Stimulated activated CD4-positive, alpha-beta T cell treated with anti-CD3 and anti-CD28 coated beads, Interleukin-15, amount 100 ng/mL, for 48 hours (primary cell): ENCODE measurements around the gene PSORS1C1.
"Not testable (repeated sequence)": the region's sequence is repeated elsewhere in the genome, so short reads cannot be mapped to it uniquely, and the experiment has no call there.

Source experiments
- DNase-seq, 2 donors: peaks; one replicate each; pipeline ENCODE4 v3.0.0-alpha.2; 2020; ENCODE audit warnings: low read depth in 2 of 2

The PSORS1C1 gene

DNA sequence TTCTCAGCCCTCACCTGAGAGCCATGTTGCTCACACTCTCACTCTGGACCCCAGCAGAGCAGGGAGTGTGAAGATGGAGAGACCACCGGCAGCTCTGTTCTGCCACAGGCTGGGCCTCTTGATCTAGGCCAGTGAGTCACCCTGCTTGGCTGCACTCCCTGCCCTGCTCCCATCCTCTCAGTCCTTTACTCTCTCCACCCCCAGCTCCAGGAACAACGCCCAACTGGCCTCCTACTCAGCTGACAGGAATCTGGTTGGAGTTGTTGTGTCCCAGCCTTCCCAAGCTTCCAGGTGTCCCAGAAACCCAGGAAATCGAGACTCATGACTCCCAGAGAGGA is at the start of gene PSORS1C1:
Gene PSORS1C1, plus strand, starts transcription at position 260 of the 338 bp plus-strand sequence. CDS start 14,833 bp downstream, outside the sequence.
- no peak for DNase-seq

GRCh38 chr6:31065556-31065955 is 49.0 kb upstream of the PSORS1C1 start:
- no peak for DNase-seq

DNA sequence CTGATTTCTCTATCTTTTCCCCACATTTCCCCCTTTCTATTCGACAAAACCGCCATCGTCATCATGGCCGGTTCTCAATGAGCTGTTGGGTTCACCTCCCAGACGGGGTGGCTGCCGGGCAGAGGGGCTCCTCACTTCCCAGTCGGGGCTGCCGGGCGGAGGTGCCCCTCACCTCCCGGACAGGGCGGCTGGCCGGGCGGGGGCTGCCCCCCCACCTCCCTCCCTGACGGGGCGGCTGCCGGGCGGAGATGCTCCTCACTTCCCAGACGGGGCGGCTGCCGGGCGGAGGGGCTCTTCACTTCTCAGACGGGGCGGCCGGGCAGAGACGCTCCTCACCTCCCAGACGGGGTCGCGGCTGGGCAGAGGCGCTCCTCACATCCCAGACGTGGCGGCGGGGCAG is 47.6 kb upstream of the PSORS1C1 start:
- DNase-seq = not testable (repeated sequence)

DNA sequence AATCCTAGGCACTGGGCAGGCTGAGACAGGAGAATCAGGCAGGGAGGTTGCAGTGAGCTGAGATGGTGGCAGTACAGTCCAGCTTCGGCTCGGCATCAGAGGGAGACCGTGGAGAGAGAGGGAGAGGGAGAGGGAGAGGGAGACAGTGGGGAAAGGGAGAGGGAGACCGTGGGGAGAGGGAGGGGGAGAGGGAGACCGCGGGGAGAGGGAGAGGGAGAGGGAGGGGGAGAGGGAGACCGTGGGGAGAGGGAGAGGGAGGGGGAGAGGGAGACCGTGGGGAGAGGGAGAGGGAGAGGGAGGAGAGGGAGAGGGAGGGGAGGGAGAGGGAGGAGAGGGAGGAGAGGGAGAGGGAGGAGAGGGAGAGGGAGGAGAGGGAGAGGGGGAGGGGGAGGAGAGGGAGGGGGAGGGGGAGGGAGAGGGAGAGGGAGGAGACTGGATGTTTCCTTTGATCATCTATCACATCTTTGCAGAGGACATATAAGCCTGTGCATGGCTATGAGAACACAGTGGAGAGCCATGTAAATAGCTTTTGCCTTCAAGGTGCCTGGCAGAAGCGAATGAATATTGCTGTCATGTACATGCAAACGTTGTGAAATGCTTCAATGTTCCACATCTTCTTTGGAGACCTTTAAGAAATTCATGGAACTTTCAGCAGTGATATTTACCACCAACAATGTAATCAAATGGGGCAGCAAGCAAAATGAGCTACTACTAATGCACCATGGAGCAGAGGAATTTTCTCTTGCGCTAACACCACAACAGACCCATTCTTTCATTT is 46.5 kb upstream of the PSORS1C1 start:
- DNase-seq = not testable (repeated sequence)

DNA sequence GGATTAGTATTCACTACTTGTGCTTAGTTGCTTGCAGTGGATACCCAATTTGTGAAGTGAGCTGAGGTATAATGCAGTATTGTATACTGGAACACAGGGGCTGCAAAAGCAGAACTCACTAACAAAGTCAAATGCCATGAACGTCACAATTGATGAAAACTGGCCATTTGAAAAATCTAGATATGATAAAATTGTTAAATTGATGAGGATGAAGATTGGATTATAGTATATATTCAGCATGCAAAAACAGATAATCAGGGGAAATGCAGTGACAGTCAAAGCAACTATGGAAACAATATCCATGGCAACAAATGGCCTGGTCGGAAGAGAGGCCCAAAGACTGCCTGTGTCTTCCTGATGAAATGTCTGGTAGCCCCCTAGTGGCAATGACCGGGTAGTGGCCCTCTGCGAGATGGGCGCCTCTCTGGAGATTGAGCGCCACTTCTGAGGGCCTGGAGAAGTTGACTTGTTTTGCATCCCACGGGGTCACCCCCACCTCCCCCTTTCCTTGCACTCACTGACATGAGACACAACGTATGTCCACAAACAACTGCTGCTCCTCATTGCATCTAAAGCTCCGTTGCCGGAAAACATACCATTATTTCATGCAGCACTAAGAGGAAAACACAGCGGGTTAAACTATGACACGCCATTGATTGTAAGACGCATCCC is 45.8 kb upstream of the PSORS1C1 start:
- peak; percentile 45 to 54 for DNase-seq

- no peak for DNase-seq
Observed at GRCh38 chr6:31070711-31071197, 43.8 kb upstream of the PSORS1C1 start.

DNA sequence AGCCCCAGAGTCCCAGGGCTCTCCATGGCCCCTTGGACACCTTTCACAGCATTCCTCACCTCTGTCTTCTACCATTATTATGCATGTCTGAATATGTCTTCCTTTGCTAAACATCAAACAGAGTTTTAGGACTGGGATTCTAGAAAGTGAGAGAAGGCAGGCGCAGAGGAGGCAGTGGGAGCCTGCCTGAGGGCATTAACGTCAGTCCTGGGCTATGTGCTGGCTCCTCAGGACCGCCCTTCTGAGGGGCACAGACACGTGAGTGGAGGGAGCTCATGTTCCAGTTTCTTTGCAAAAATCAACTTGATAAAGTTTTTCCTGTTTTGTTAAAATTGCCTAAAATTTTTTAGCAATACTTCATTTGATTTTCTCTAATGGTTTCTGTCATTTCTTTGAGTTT is 40.2 kb upstream of the PSORS1C1 start:
- DNase-seq = no peak

DNA sequence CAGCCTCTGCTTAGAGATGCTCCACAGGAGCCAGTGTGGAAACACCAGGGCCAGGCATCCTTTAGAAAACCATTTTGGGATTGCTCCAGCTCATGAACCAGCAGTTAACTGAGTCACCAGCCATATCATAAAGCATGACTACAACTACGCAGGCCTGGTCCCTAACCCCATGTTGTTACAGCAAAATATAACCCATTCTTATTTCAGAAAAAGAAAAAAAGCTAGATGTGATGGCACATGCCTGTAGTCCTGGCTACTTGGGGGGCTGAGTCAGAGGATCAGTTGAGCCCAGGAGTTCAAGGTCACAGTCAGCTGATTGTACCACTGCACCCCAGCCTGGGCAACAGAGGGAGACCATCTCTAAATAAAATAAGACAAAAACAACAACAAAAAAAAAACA is 39.1 kb upstream of the PSORS1C1 start:
- no peak for DNase-seq

GRCh38 chr6:31076611-31077010 is 38.0 kb upstream of the PSORS1C1 start:
- DNase-seq = no peak

DNA sequence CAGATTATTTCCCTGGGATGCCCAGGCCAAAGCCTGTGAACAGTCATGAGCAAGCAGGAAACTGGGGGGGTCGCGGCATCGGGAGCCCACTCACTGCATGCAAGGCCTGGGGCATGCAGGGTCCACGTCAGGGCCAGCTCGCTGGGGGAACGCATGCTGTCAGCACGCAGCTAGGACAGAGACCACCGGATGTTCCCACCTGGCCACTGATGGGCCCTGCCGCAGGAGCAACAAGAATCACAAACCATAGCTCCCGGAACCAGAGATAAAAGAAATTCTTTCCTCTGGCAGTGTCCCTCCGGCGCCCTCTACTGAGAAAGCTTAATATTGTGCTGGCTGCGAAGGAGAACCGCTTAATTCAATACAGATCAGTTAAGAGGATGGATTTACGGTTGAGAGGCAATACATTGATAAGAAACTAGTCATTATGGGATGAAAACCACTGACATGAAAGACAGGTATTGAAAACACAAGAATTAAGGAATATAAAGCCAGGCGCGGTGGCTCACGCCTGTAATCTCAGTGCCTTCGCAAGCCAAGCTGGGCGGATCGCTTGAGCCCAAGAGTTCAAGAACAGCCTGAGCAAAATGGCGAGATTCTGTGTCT is 34.8 kb upstream of the PSORS1C1 start:
- DNase-seq = peak; percentile 41 to 65

- DNase-seq = no peak
Observed at GRCh38 chr6:31081872-31082271, 32.7 kb upstream of the PSORS1C1 start.

- DNase-seq = peak; percentile 26 to 45
Observed at GRCh38 chr6:31083742-31084354, 30.8 kb upstream of the PSORS1C1 start.

- DNase-seq = no peak
Observed at GRCh38 chr6:31086788-31087440, 27.7 kb upstream of the PSORS1C1 start.

DNA sequence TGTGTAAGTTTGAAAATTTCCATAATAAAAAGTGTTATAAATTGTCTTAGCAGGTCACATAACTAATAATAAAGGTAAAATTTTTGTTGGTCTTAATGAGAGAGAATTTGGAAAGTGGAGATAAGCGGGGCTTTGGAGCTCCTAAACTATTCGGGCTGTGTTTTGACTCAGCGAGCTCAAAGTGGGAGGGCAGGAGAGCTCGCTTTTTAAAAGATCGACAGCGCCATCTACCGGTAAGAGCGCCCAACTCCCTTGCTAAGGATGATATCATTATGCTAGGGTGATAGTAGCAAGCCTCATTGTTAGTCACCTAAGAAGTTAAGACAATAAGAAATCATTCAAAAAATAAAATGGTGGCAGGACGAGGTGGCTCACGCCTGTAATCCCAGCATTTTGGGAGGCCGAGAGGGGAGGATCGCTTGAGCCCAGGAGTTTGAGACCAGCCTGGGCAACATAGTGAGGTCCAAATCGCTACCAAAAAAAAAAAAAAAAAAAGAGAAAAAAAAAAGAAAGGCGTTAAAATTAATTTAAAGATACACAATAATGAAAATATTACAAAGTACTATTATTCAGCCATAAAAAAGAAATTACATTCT is 27.0 kb upstream of the PSORS1C1 start:
- DNase-seq = peak; percentile 77 to 83

DNA sequence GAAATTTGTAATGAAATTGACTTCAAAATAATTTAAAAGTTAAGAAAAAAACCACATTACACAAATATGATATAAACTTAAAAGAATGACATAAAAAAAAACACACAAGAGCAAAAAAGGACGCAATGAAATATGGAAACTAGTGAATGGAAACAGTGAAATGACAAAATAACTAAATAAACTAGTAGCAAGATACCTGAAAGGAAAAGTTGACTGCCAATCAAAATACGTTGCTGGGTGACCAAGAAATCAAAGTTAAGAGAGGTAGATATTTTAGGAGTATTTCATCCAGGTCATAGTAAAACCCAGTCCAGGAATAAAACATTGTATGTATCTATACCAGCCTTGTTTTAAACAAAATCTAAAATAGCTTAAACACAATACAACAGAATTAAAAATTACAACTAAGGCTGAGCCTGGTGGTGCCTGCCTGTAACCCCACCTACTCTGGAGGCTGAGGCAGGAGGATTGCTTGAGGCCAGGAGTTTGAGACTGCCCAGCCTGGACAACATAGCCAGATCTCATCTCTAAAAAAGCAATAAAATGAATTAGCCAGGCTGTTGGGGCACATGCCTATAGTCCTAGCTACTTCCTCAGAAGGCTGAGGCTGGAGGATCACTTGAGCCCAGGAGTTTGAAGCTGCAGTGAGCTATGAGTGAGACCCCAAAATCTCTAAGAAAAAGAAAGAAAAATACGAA is 24.2 kb upstream of the PSORS1C1 start:
- DNase-seq = no peak

GRCh38 chr6:31090973-31091364 is 23.6 kb upstream of the PSORS1C1 start:
- DNase-seq = no peak

DNA sequence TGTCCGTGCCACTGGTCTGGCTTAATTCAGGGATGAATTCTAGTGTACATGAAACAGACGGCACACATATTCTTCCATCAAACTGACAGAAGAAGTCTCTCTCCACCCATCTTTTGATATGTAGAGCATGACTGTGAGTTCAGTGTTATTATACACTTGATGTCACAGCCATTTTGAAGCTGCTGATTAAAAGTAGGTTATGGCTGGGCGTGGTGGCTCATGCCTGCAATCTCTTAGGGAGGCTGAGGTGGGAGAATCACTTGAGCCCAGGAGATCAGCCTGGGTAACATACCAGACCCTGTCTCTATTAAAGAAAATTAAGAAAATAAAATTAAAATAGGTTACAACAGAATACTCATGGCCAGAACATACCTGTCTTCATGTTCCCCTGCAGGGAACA is 22.9 kb upstream of the PSORS1C1 start:
- DNase-seq = no peak

- DNase-seq = no peak
Observed at GRCh38 chr6:31092238-31092637, 22.4 kb upstream of the PSORS1C1 start.

GRCh38 chr6:31092769-31093505 is 21.7 kb upstream of the PSORS1C1 start:
- no peak for DNase-seq

GRCh38 chr6:31094389-31094881 is 20.2 kb upstream of the PSORS1C1 start:
- DNase-seq = peak in 1 of 2 donors; percentile 13
